ENCODE data around the gene SLC35B1. TPM values are rescaled to one million over a fixed set of nuclear protein-coding genes. Genes with fewer than 3 reads are reported as not detected.
"Not testable (repeated sequence)": the region's sequence is repeated elsewhere in the genome, so short reads cannot be mapped to it uniquely, and the experiment has no call there.

Gene SLC35B1
- total RNA-seq, 1 donor from 2014 or later, result 53.4 TPM

DNA sequence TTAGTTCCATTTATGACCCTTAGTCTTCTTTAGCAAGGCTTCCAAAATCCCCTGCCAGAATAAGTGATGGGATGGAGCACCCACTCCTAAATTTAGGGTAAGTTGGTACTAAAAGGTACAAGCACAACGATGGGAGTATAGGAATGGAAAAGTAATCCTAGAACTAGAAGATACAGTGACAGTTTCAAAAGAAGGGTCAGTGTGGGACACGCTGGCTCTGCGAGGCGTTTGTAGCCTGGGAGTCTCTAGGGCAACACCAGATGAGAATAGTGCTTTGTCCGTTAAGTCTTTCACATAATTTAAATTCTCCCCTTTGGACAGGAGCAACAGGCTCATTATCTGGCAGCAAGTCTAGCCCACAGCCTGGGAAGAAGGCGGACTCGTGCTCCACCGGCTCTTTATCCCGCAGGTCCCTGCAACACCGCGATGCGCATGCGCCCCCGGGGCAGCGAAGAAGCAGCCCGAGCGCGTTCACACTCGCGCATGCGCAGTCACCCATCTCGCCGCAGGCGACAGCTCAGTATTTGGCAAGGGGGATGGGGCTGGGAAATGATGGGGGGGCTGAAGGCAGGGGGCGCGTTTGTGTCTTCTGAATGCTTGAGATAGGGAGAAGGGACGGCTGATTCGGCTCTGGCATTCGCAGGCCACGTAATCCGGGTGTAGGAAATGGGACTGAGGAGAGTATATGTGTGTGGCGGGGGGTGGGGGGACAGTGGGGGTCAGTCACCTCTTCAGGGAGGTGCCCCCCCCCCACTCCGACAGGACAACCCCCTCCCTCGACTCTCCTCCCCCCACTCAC, 30.4 kb downstream of the SLC35B1 start:
- Histone ChIP-seq H3K4me1 (peaks cover 54% of the 10 kb centered on the region), H3K36me3 (peaks cover 14% of the 10 kb centered on the region), H3K27me3 (ENCODE audit: low read depth) (no peaks in the 10 kb centered on the region), H3K27ac (replicated peaks) (peak overlapping the region; percentile 96), H3K9me3 (replicated peaks) (no peaks in the 10 kb centered on the region), H3K4me3 (peak overlapping the region; percentile 78)
- DNase-seq, result peak; percentile 96
- intact Hi-C loops (cut with micrococcal nuclease), result loop anchor here (10.0 kb wide), 1 partner anchor 63 kb away; no protein-coding TSS in a partner anchor
- TF ChIP-seq, protein P1, sequence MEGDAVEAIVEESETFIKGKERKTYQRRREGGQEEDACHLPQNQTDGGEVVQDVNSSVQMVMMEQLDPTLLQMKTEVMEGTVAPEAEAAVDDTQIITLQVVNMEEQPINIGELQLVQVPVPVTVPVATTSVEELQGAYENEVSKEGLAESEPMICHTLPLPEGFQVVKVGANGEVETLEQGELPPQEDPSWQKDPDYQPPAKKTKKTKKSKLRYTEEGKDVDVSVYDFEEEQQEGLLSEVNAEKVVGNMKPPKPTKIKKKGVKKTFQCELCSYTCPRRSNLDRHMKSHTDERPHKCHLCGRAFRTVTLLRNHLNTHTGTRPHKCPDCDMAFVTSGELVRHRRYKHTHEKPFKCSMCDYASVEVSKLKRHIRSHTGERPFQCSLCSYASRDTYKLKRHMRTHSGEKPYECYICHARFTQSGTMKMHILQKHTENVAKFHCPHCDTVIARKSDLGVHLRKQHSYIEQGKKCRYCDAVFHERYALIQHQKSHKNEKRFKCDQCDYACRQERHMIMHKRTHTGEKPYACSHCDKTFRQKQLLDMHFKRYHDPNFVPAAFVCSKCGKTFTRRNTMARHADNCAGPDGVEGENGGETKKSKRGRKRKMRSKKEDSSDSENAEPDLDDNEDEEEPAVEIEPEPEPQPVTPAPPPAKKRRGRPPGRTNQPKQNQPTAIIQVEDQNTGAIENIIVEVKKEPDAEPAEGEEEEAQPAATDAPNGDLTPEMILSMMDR (IDR thresholded peaks at IDR 0.05; ENCODE audit: borderline replicate concordance), result no peak

DNA sequence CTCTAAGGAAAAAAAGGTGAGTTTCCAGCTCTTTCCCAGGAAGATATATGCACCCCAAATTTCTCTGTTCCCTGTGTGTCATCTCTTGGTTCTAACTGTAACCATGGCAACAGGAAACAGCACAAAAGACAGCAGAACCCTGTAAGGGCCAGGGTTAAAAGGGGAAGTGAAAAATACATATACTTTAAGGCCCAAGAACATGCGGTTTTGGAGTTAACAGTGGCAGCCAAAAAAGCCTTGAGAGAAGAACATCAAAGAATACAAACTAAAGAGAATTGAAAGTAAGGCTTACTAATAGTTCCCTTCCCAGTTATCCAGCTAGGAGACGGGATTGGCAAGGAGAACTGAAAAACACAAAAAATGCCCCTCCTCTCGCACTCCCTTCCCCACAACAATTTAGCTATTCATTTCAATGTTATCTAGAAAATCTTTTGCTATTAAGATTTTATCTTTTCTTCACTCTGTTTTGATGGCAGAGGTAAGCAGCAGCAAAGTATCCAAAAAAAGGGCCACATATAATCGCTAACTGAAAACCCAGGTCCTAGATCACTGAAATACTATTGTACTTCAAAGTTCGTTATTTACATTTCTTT, 31.4 kb downstream of the SLC35B1 start:
- Histone ChIP-seq H3K4me3 (peak overlapping the region; percentile 78), H3K27me3 (ENCODE audit: low read depth) (no peaks in the 10 kb centered on the region), H3K36me3 (peaks cover 14% of the 10 kb centered on the region), H3K27ac (replicated peaks) (peak overlapping the region; percentile 96), H3K4me1 (peaks cover 64% of the 10 kb centered on the region), H3K9me3 (replicated peaks) (no peaks in the 10 kb centered on the region)
- TF ChIP-seq, protein P1 (IDR thresholded peaks at IDR 0.05; ENCODE audit: borderline replicate concordance), result no peak
- no peak for DNase-seq
- intact Hi-C loops (cut with micrococcal nuclease), result loop anchor here (10.0 kb wide), 1 partner anchor 62 kb away; no protein-coding TSS in a partner anchor

DNA sequence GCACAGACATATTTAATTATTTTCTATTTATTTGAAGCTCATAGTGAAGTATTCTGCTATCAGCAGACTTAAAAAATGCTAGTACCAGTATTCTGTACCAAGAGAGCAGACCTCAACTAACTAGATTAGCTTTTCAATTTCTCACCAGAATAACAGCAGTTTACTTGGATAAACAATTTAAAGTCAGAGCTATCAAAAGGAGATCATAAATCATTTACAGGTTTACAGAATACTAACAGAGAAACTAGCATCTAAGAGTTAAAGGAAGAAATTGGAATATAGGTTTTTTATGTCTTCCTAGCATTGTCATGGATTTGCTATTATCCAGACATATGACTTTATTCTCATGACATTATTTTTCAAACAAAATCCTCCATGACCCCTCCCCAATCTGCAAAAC, 33.3 kb downstream of the SLC35B1 start:
- TF ChIP-seq, protein P1 (IDR thresholded peaks at IDR 0.05; ENCODE audit: borderline replicate concordance), result no peak
- no peak for DNase-seq
- Histone ChIP-seq H3K4me3 (peak overlapping the region; percentile 6), H3K27me3 (ENCODE audit: low read depth) (no peaks in the 10 kb centered on the region), H3K9me3 (replicated peaks) (no peaks in the 10 kb centered on the region), H3K4me1 (peaks cover 83% of the 10 kb centered on the region), H3K27ac (replicated peaks) (peak overlapping the region; percentile 36), H3K36me3 (peaks cover 14% of the 10 kb centered on the region)
- intact Hi-C loops (cut with micrococcal nuclease), result loop anchor here (10.0 kb wide), 1 partner anchor 60 kb away; no protein-coding TSS in a partner anchor

DNA sequence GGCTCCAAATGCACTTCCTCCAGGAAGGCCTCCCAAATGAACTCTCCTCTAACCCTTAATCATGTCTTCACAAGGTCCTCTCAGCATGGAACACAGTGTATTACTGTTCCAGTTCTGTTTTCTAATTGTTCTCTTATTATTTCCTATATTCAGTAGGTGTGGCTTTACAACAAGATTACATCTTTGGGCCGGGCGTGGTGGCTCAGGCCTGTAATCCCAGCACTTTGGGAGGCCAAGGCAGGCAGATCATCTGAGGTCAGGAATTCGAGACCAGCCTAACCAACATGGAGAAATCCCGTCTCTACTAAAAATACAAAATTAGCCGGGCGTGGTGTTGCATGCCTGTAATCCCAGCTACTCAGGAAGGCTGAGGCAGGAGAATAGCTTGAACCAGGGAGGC, 34.1 kb downstream of the SLC35B1 start:
- intact Hi-C loops (cut with micrococcal nuclease), result loop anchor here (10.0 kb wide), 1 partner anchor 59 kb away; no protein-coding TSS in a partner anchor
- peak overlapping the region; percentile 36 for H3K27ac ChIP-seq (replicated peaks)
- H3K27me3 ChIP-seq (ENCODE audit: low read depth); H3K4me3 ChIP-seq; H3K9me3 ChIP-seq (replicated peaks); DNase-seq: not testable (repeated sequence)
- H3K4me1 ChIP-seq, result peaks cover 89% of the 10 kb centered on the region
- H3K36me3 ChIP-seq, result peaks cover 14% of the 10 kb centered on the region

DNA sequence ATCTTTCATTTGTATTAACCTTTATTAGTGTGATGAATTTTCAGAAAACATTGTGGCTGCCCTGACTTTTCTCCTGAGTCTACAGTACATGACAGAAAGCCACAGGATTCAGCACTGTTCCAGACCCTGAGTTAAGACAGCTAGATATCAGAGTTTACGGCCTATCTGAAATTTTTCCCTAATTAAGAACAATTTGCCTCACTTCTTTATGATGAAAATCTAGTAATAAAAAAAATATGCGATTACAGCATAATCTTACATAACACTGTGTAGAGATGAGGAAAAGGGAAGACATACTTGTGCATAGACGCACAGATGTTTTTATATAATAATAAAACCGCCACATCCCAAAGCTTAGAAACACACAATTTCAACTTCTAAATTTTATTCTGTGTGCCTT, 37.1 kb downstream of the SLC35B1 start:
- Histone ChIP-seq H3K4me1 (peaks cover 75% of the 10 kb centered on the region), H3K4me3 (no peak overlapping the region), H3K27me3 (ENCODE audit: low read depth) (no peaks in the 10 kb centered on the region), H3K36me3 (peaks cover 22% of the 10 kb centered on the region), H3K9me3 (replicated peaks) (no peaks in the 10 kb centered on the region), H3K27ac (replicated peaks) (peak overlapping the region; percentile 37)
- no peak for DNase-seq
- TF ChIP-seq, protein P1 (IDR thresholded peaks at IDR 0.05; ENCODE audit: borderline replicate concordance), result no peak
- intact Hi-C loops (cut with micrococcal nuclease), result loop anchor here (10.0 kb wide), 1 partner anchor 56 kb away; no protein-coding TSS in a partner anchor
